Left lobe of liver (tissue), 2 donors: ENCODE results near the gene NEURL3. TPM values are rescaled to one million over a fixed set of nuclear protein-coding genes. Genes with fewer than 3 reads are reported as not detected.
A peak's percentile ranks its signal among the peaks of the same experiment; 100 is the strongest.

Experiments
- ATAC-seq: fragments of 200-7000 bp; cut with Tn5 transposase; one replicate; pipeline ENCODE4 v1.9.1; 2020; ENCODE audit warnings: mild to moderate bottlenecking, moderate library complexity
- DNase-seq: peaks from one replicate; pipeline ENCODE4 v3.0.0-alpha.2; 2020; ENCODE audit warnings: low spot score
- total RNA-seq: library from RNA; stranded (reverse); gene quantifications from one replicate; pipeline ENCODE4 v1.2.1, GENCODE V29; 2021
- donor health status: DM: no; HTN: no; CAD: no; lungs with moderate emphysema.
- donor health status: DM: no; HTN: yes; CAD: no.

Gene NEURL3
- total RNA-seq, 1 donor from 2014 or later, result 0.43 TPM

GRCh38 chr2:96541398-96542152 is 36.4 kb upstream of the NEURL3 start:
- DNase-seq (no peak), ATAC-seq (no peak)

- DNase-seq (no peak), ATAC-seq (no peak)
Measured at GRCh38 chr2:96540136-96540535, 35.0 kb upstream of the NEURL3 start.

- DNase-seq (no peak), ATAC-seq (no peak)
Measured at GRCh38 chr2:96539215-96539920, 34.2 kb upstream of the NEURL3 start.

GRCh38 chr2:96538487-96539214 is 33.5 kb upstream of the NEURL3 start:
- DNase-seq, result peak; percentile 69
- peak; percentile 2 for ATAC-seq

GRCh38 chr2:96537734-96538486 is 32.8 kb upstream of the NEURL3 start:
- DNase-seq (no peak), ATAC-seq (no peak)

- DNase-seq (peak; percentile 66), ATAC-seq (peak; percentile 62)
Measured at GRCh38 chr2:96537066-96537733, 32.0 kb upstream of the NEURL3 start.

GRCh38 chr2:96536445-96537065 is 31.4 kb upstream of the NEURL3 start, which contains the start of gene ARID5A:
Gene ARID5A (plus strand): TSS chr2:96536752. CDS start chr2:96536827, 75 bp downstream.
- DNase-seq (peak; percentile 91), ATAC-seq (peak; percentile 94)

GRCh38 chr2:96535331-96535730 is 30.2 kb upstream of the NEURL3 start:
- ATAC-seq, result no peak
- DNase-seq, result no peak

GRCh38 chr2:96534701-96535181 is 29.6 kb upstream of the NEURL3 start:
- no peak for DNase-seq
- no peak for ATAC-seq

- DNase-seq, result no peak
- no peak for ATAC-seq
Measured at GRCh38 chr2:96534141-96534540, 29.0 kb upstream of the NEURL3 start.

GRCh38 chr2:96533292-96534073 is 28.3 kb upstream of the NEURL3 start:
- ATAC-seq (no peak), DNase-seq (no peak)

- DNase-seq, result no peak
- no peak for ATAC-seq
Measured at GRCh38 chr2:96532641-96533291, 27.6 kb upstream of the NEURL3 start.

GRCh38 chr2:96531872-96532505 is 26.8 kb upstream of the NEURL3 start:
- DNase-seq, result no peak
- peak; percentile 18 for ATAC-seq

GRCh38 chr2:96531366-96531765 is 26.2 kb upstream of the NEURL3 start:
- ATAC-seq (no peak), DNase-seq (no peak)

GRCh38 chr2:96530474-96531357 is 25.6 kb upstream of the NEURL3 start:
- DNase-seq (no peak), ATAC-seq (no peak)

- DNase-seq (no peak), ATAC-seq (no peak)
Measured at GRCh38 chr2:96530144-96530430, 24.9 kb upstream of the NEURL3 start.
